ENCODE measurements around the gene TGIF1.

- TF ChIP-seq, protein P1, sequence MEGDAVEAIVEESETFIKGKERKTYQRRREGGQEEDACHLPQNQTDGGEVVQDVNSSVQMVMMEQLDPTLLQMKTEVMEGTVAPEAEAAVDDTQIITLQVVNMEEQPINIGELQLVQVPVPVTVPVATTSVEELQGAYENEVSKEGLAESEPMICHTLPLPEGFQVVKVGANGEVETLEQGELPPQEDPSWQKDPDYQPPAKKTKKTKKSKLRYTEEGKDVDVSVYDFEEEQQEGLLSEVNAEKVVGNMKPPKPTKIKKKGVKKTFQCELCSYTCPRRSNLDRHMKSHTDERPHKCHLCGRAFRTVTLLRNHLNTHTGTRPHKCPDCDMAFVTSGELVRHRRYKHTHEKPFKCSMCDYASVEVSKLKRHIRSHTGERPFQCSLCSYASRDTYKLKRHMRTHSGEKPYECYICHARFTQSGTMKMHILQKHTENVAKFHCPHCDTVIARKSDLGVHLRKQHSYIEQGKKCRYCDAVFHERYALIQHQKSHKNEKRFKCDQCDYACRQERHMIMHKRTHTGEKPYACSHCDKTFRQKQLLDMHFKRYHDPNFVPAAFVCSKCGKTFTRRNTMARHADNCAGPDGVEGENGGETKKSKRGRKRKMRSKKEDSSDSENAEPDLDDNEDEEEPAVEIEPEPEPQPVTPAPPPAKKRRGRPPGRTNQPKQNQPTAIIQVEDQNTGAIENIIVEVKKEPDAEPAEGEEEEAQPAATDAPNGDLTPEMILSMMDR (IDR thresholded peaks at IDR 0.05) = no peak
- TF ChIP-seq EZH2 (IDR thresholded peaks at IDR 0.05) = no peak
These were observed 44.3 kb upstream of the TGIF1 start for GRCh38 chr18:3405713-3406112.
